SHP77 treated with DMSO at 0.1 percent for 48 hours (cell line): Measurements from ENCODE around the gene LRRC1.

Experiments
- DNase-seq: peaks from one replicate; lab custom pipeline; 2025; lab: John Stamatoyannopoulos, UW

Gene LRRC1

GRCh38 chr6:53888931-53889330 is 94.1 kb downstream of the LRRC1 start:
- DNase-seq, result no peak

DNA sequence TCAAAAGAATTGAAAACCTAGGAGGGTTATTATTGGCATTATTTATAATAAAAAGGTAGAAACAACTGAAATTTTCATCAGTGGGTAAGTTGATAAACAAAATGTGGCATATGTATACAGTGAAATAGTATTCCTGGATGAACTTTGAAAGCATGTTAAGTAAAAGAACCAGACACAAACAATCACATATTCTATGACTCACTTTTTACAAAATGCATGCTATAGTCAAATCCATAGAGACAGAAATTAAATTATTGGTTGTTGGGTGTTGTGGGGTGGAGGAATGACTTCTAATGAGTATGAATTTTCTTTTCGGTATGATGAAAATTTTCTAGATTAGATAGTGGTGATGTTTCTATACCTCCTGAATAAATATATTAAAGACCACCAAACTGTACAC is 94.6 kb downstream of the LRRC1 start:
- no peak for DNase-seq

GRCh38 chr6:53892707-53893106 is 97.9 kb downstream of the LRRC1 start:
- no peak for DNase-seq

GRCh38 chr6:53894091-53894490 is 99.3 kb downstream of the LRRC1 start:
- DNase-seq, result peak; percentile 34

- DNase-seq, result no peak
Measured at GRCh38 chr6:53896196-53896595, 101.4 kb downstream of the LRRC1 start.

DNA sequence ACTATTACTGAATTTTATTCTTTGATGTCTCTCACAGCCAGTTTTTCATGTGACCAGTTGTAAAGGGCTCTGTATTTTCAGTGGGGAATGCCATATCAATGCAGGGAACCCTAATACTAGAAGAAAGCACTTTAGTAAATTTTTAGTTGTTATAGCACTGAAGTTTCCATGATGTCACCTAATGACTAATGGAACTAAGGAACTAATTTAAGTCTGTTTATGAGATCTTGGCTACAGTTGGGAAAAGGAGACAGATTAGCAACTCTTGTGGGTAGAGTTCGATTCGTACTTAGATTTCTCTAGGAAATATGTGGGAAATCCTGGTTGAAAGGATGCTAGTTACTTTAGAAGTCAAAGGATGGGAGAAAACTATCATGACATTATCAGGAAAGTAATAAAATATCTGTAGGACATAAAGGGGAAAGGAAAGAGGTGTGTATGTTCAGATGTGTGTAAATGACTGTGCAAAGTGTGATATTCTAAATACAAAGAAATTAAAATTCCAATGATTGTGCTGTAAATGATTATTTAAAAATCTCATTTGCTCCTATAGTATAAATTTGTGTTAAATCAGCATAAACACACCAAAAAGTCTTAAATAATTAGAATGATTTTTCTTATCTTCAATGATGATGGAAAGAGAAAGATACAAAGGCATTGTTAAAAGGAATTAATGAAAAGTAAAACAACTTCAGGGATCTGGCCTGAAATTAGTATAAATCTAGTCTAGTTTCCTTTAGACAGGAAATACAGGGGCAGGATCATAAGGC is 103.4 kb downstream of the LRRC1 start:
- DNase-seq, result no peak

- DNase-seq, result no peak
Measured at GRCh38 chr6:53899512-53899911, 104.7 kb downstream of the LRRC1 start.

- DNase-seq, result no peak
Measured at GRCh38 chr6:53903357-53903756, 108.6 kb downstream of the LRRC1 start.

DNA sequence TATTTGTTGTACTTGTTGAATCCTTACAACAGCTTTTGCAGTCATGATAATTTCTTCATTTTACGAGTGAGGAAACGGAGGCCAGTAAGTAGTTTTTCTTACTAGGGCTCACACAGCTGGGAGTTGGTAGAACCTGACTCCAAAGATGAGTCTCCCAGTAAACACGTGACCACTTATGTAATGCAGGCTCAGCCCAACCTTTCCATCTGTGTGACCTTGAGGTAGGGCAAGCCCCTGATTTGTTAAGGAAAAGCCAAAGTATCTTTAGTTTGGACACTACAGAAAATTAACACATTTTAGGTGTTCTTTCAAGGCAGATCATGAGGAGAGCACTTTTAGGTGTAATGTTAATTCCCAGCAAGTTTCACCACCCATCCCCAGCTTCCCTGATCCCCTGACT is 111.3 kb downstream of the LRRC1 start:
- DNase-seq, result no peak

DNA sequence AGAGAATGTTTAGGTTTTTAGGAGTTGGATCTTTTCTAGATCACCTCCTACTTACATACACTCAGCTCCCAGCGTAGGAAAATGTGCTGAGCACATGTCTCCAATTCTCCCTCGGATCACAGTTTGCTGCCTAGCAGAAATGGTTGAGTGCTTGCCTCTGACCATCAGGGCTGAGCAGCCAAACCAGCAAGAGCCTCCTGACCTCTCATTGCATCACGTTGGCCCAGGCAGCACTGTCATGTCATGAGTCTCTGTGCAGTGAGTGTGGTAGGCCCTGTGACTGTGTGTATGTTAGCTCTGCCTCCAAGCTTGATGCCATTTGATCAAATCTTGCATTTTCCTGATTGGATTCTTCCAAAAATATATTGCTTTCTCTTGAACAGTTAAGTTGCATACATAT is 112.0 kb downstream of the LRRC1 start:
- DNase-seq, result no peak

- DNase-seq, result no peak
Measured at GRCh38 chr6:53910834-53911233, 116.0 kb downstream of the LRRC1 start.

- DNase-seq, result no peak
Measured at GRCh38 chr6:53912661-53913060, 117.9 kb downstream of the LRRC1 start.

GRCh38 chr6:53913286-53913685 is 118.5 kb downstream of the LRRC1 start:
- DNase-seq, result no peak

GRCh38 chr6:53915026-53915691 is 120.4 kb downstream of the LRRC1 start:
- DNase-seq, result no peak

DNA sequence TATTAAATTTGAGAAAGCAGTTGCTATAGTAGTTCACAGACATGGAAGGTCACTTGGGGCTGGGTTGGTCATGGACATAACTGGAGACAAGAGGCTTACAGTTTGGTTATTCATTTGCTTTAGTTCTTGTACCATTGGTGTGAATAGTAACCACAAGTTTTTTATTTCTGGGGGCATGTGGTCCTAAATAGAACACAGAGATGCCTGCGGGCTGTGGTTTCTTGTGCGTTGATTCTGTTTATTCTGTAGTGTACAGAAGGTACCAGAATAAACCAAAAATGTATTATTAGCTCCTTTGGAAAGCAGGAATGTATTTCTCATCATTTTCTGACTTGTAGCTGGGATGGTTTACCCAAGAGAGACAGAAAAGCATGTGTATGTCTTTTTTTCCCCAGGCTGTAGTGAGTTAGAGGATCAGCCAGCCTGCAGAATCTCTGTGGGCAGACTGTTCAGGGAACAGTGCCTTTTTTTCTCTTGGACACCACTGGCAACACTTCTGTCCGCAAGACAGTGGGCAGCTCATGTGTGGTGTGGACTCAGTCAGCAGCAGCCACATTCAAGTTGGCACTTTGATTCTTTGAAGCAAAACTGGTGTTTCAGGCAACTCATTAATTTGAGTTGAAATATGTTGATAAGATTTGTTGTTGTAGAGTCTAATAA is 122.1 kb downstream of the LRRC1 start:
- no peak for DNase-seq

DNA sequence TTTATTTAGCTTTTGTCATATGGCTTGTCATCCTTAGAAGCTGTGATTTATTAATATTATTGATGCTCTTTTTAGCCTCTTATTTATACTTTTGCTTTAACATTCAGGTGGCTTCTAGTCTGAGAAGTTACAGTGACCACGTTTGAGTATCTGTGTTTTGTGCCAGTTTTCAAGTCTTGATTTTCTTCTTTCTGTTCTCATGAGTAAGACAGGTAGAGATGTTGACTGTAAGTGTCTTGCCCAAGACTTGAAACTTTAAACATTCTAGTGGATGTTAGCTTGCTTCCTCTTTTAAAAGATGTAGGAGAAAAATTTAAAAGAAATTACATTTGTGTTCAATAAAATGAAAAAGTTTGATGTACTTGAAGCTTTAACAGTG is 122.6 kb downstream of the LRRC1 start:
- no peak for DNase-seq

GRCh38 chr6:53918854-53919510 is 124.2 kb downstream of the LRRC1 start:
- DNase-seq, result no peak

GRCh38 chr6:53919881-53920360 is 125.1 kb downstream of the LRRC1 start:
- no peak for DNase-seq

DNA sequence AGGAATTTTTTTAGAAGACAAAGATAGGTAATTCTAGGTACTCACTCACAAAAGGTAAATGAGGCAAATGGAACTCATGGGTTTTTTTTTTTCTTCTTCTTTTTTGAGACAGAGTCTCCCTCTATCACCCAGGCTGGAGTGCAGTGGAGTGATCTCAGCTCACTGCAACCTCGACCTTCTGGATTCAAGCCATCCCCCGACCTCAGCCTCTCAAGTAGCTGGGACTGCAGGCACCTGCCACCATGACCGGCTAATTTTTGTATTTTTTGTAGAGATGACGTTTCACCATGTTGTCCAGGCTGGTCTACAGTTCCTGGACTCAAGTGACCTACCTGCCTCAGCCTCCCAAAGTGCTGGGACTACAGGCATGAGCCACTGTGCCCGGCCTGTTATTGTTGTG is 126.1 kb downstream of the LRRC1 start:
- no peak for DNase-seq

DNA sequence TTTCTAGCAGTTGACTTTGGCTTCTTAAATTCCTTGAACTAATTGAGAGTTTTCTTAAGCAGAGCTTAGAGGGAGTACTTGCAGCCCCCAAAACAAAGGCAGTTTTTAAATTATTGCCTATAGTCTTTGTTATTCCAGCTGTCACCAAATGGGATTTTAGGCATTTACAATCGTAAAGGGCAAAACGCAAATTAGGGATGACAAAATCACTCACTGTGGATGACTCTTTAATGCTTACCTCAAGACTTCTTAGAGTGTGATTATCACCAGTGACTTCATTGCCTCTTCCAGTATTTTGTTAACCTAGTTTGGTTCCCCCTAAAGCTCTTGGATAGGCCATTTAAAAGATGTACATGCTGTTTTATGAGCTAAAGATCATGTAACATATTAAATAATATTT is 126.8 kb downstream of the LRRC1 start:
- no peak for DNase-seq

GRCh38 chr6:53922539-53922981 is 127.8 kb downstream of the LRRC1 start:
- DNase-seq, result no peak

DNA sequence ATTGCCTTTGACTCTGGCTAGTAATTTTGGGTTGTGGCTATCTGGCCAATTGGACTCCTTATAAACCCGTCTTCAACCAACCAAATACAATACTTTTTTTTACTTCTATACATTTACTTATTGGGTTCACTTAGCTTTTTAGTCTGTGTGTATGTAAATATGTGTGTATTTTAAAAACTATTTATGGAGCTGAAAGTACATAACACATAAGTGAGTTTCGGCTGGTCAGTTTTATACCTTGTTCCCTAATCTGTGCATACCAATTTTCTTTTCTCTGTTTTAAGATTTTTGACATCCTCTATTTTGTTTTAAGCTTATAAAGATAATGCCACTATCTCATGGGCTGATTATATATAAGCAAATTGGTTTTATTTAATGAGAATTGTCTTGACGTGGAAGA is 129.5 kb downstream of the LRRC1 start:
- DNase-seq, result no peak
